ENCODE data around the gene ETV2. TPM values are rescaled to one million over a fixed set of nuclear protein-coding genes. Genes with fewer than 3 reads are reported as not detected.

The ETV2 gene
- total RNA-seq, 1 experiment from 2014 or later, result 1.5 TPM

- intact Hi-C loops (cut with micrococcal nuclease), result no loop called here
- Histone ChIP-seq H3K4me3 (replicated peaks in 1 of 2; ENCODE audit: low read depth in 1 of 2, low read length in 2 of 2) (peak overlapping the region; percentile 61 to 66), H2AFZ (ENCODE audit: low read depth, low read length, poor library complexity, severe bottlenecking) (no peak overlapping the region), H4K20me1 (ENCODE audit: insufficient read depth) (no peaks in the 10 kb centered on the region), H3K27ac (ENCODE audit: low read depth, low read length) (peak overlapping the region; percentile 85), H3K36me3 (ENCODE audit: control insufficient read depth in 1 of 2, insufficient read depth in 2 of 2, low read length in 2 of 2) (peaks cover 0 to under 1% of the 10 kb centered on the region in 2 experiments; a peak in 1 of 4 replicates), H3K27me3 (ENCODE audit: insufficient read depth, low read length) (no peaks in the 10 kb centered on the region), H3K79me2 (ENCODE audit: insufficient read depth, low read length) (no peaks in the 10 kb centered on the region), H3K4me2 (ENCODE audit: low read length) (peak overlapping the region; percentile 99), H3K9me2 (ENCODE audit: insufficient read depth) (no peaks in the 10 kb centered on the region), H3K4me1 (ENCODE audit: control insufficient read depth in 1 of 2, insufficient read depth in 2 of 2, low read length in 2 of 2) (peaks cover 10 to 49% of the 10 kb centered on the region in 2 experiments; a peak in 3 of 4 replicates), H3K9ac (ENCODE audit: low read length) (peak overlapping the region; percentile 69), H3K9me3 (ENCODE audit: control insufficient read depth in 1 of 2, insufficient read depth in 1 of 2, low read depth in 1 of 2, low read length in 2 of 2) (no peaks in the 10 kb centered on the region)
- BruUV-seq (replicated peaks), result no TSS peak
- ChIA-PET POLR2A (interaction anchor here (1.4 to 2.0 kb wide), 2 partner anchors 105 to 134 kb away, joined by 4 to 6 read pairs; partner anchors contain the start of gene LIN37), CTCF (no interaction called here), RAD21 (ENCODE audit: low non-redundant PET in 1 of 2, low total read pairs in 2 of 2, uncharacterized antibody in 2 of 2, unreplicated experiment in 2 of 2) (no interaction called here)
- no peak for TF ChIP-seq CBX3 (IDR thresholded peaks at IDR 0.05; ENCODE audit: low read depth)
- TF ChIP-seq ZFX (IDR thresholded peaks at IDR 0.05), result no peak
- TF ChIP-seq TCF7L2 (IDR thresholded peaks at IDR 0.05; ENCODE audit: borderline replicate concordance, extremely low read depth, insufficient read depth, insufficient read length), result no peak
- no peak for TF ChIP-seq SIN3A (IDR thresholded peaks at IDR 0.05; ENCODE audit: low read depth)
- TF ChIP-seq CTCF (IDR thresholded peaks at IDR 0.05 in 2 of 3, conservative IDR thresholded peaks at IDR 0.05 in 1 of 3; ENCODE audit: borderline replicate concordance in 1 of 3, insufficient read depth in 1 of 3, low read depth in 2 of 3, low read length in 2 of 3), result no peak
- TF ChIP-seq REST (IDR thresholded peaks at IDR 0.05; ENCODE audit: low read depth), result no peak
- TF ChIP-seq SP1 (IDR thresholded peaks at IDR 0.05; ENCODE audit: low read depth), result no peak
- TF ChIP-seq YY1 (IDR thresholded peaks at IDR 0.05; ENCODE audit: extremely low read depth, insufficient replicate concordance, low read depth, low read length), result no peak
- TF ChIP-seq ELF1 (IDR thresholded peaks at IDR 0.05; ENCODE audit: borderline replicate concordance, low read depth), result no peak
- TF ChIP-seq JUND (IDR thresholded peaks at IDR 0.05), result no peak
- no peak for TF ChIP-seq FOSL1 (IDR thresholded peaks at IDR 0.05; ENCODE audit: low read depth)
- no peak for TF ChIP-seq ZNF274 (IDR thresholded peaks at IDR 0.05; ENCODE audit: low read depth, low read length)
- TF ChIP-seq EGR1 (IDR thresholded peaks at IDR 0.05; ENCODE audit: low read depth), result no peak
- TF ChIP-seq EZH2 (IDR thresholded peaks at IDR 0.05), result no peak
- TF ChIP-seq POLR2A (IDR thresholded peaks at IDR 0.05; ENCODE audit: borderline replicate concordance, extremely low read depth, insufficient read depth, insufficient read length), result no peak
- TF ChIP-seq EZH2phosphoT487 (IDR thresholded peaks at IDR 0.05; ENCODE audit: borderline replicate concordance), result no peak
- TF ChIP-seq RAD21 (IDR thresholded peaks at IDR 0.05; ENCODE audit: low read depth), result no peak
- ATAC-seq, result no peak
- DNase-seq (ENCODE audit: low read depth, low spot score), result no peak
These were observed 1.3 kb downstream of the ETV2 start for GRCh38 chr19:35642798-35643254.

Measured in HCT116 (cell line).